A673 (cell line): ENCODE results near the gene YBX2. TPM values are rescaled to one million over a fixed set of nuclear protein-coding genes. Genes with fewer than 3 reads are reported as not detected.

ENCODE experiments used
- BruUV-seq: library from RNA; stranded (reverse); fragments of 400-500 nt; replicated peaks from 2 replicates; lab custom pipeline; 2021; lab: Mats Ljungman, UMichigan
- CTCF ChIA-PET: fragments of 300-600 bp; sonication (Branson Sonifier 250); formaldehyde crosslinking; loops from one replicate; lab custom pipeline; 2022; ENCODE audit warnings: antibody characterized with exemption; lab: Charles Lee
- POLR2A ChIA-PET: fragments of 300-600 bp; sonication (Branson Sonifier 250); formaldehyde crosslinking; loops from one replicate; lab custom pipeline; 2022; ENCODE audit warnings: antibody characterized with exemption; ENCODE audit not compliant: low non-redundant PET; lab: Charles Lee
- DNase-seq: peaks from one replicate; pipeline ENCODE4 v3.0.0-alpha.2; 2015; ENCODE audit warnings: low spot score
- H3K27ac ChIP-seq: fragments of 200-600 bp; sonication (generic); 2 replicates; pipeline ENCODE4 v1.5.1; 2016; ENCODE audit warnings: mixed run types, low read depth, mild to moderate bottlenecking, mixed read lengths, antibody characterized with exemption, low read length; ENCODE audit not compliant: poor library complexity, severe bottlenecking
- H3K27me3 ChIP-seq: fragments of 200-600 bp; sonication (generic); replicated peaks from 2 replicates; pipeline ENCODE4 v1.6.1; 2017; ENCODE audit warnings: mixed run types, low read depth, mild to moderate bottlenecking, mixed read lengths, antibody characterized with exemption, low read length; ENCODE audit not compliant: insufficient read depth, poor library complexity
- H3K36me3 ChIP-seq: fragments of 200-600 bp; sonication (generic); 2 replicates; pipeline ENCODE4 v1.6.1; 2016; ENCODE audit warnings: mixed run types, mild to moderate bottlenecking, mixed read lengths, antibody characterized with exemption, low read length; ENCODE audit not compliant: insufficient read depth, poor library complexity, severe bottlenecking
- H3K4me1 ChIP-seq: fragments of 200-600 bp; sonication (generic); 2 replicates; pipeline ENCODE4 v1.6.1; 2017; ENCODE audit warnings: mixed run types, mild to moderate bottlenecking, mixed read lengths, antibody characterized with exemption, low read length; ENCODE audit not compliant: insufficient read depth, poor library complexity, severe bottlenecking
- H3K4me3 ChIP-seq: fragments of 200-600 bp; sonication (generic); 2 replicates; pipeline ENCODE4 v1.5.1; 2016; ENCODE audit warnings: low read depth, mixed run types, mild to moderate bottlenecking, mixed read lengths, low read length; ENCODE audit not compliant: poor library complexity, severe bottlenecking
- H3K9me3 ChIP-seq: fragments of 200-600 bp; sonication (generic); 2 replicates; pipeline ENCODE4 v1.6.1; 2016; ENCODE audit warnings: mixed run types, low read depth, mild to moderate bottlenecking, mixed read lengths, antibody characterized with exemption, low read length; ENCODE audit not compliant: poor library complexity, severe bottlenecking
- CTCF ChIP-seq: fragments of 300-800, 200-600 bp; sonication (generic); conservative IDR thresholded peaks from 2 replicates; pipeline ENCODE4 v1.5.1; 2017; ENCODE audit warnings: low read depth, mild to moderate bottlenecking, antibody characterized with exemption, low read length, moderate library complexity, mixed read lengths
- EZH2 ChIP-seq: fragments of 200-600 bp; sonication (generic); IDR thresholded peaks from 2 replicates; pipeline ENCODE4 v1.6.1; 2017; ENCODE audit warnings: borderline replicate concordance, low read depth, mild to moderate bottlenecking, mixed read lengths, antibody characterized with exemption, low read length; ENCODE audit not compliant: poor library complexity, severe bottlenecking
- intact Hi-C: fragments of 100-400 bp; cut with micrococcal nuclease; formaldehyde crosslinking; loops from one replicate; pipeline ENCODE4 v1.10.0; 2022; ENCODE audit not compliant: unreplicated experiment
- total RNA-seq: library from RNA; stranded (reverse); gene quantifications from 2 replicates; pipeline ENCODE4 v1.2.3, GENCODE V29; 2021

YBX2 gene
- total RNA-seq, 1 experiment from 2014 or later: 0.77 TPM

DNA sequence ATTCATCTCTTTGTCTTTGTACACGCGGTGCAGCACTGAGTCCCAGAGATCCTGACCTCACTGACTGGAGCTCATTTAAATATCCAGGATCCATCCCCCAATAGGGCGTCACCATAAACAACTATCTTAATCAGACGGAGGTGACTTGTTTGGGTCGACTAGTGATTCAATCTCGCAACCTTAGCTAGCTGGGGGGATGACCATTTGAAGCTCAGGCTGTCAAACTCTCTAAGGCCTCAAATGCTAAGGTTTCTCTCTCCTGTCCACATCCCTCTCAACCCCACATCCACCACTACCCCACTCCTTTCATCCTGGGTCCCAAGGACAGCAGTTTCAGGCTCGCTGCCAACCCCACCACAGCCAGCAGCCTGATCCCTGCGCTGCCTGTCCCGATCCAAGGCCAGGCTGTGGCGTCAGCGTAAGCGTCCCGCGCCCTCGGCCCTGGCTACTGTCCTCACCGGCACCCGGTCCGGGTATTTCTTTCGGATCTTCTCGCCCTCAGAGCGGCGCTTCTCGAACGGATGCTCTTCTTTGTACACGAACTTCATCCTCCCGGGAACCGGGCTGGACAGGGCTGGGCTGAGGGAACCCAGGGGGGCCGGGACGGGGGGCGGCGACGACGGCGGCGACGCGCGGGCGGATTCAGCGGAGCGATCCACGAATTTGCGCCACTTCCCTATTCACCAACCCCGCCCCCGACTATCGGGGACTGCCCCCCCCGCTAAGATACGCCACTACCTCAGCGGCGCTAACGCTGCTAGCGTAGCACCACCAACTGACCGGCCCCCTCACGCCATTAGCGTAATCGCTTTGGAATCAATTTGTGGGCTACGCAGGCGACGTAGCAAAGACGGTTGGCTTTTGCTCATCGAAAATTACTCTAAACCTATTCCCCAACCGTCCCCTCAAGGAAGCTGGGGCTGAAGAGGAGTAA is 52.4 kb downstream of the YBX2 start, which contains the start of gene GABARAP:
TSS of gene GABARAP (minus strand) at position 667 of the 934 bp plus-strand sequence. CDS start at position 548, 119 bp downstream.
- no TSS peak for BruUV-seq
- ChIA-PET POLR2A (interaction anchor here (0.6 to 0.7 kb wide), 3 partner anchors 9 to 445 kb away, joined by 3 to 10 read pairs (median 10); partner anchors contain the start of genes CTDNEP1 and TP53), CTCF (interaction anchor here (0.6 to 1.0 kb wide), 3 partner anchors 21 to 162 kb away, joined by 3 to 5 read pairs (median 4); partner anchors contain the start of gene TMEM256)
- intact Hi-C loops: no loop called here
- peak; percentile 96 for DNase-seq
- Histone ChIP-seq H3K27me3 (no peaks in the 10 kb centered on the region), H3K4me3 (peak within 1 kb of the TSS; percentile 72), H3K36me3 (peaks cover 44% of the 10 kb centered on the region), H3K27ac (peak within 1 kb of the TSS; percentile 84), H3K9me3 (no peaks in the 10 kb centered on the region), H3K4me1 (peaks cover 29% of the 10 kb centered on the region)
- TF ChIP-seq EZH2 (no peak), CTCF (no peak)

DNA sequence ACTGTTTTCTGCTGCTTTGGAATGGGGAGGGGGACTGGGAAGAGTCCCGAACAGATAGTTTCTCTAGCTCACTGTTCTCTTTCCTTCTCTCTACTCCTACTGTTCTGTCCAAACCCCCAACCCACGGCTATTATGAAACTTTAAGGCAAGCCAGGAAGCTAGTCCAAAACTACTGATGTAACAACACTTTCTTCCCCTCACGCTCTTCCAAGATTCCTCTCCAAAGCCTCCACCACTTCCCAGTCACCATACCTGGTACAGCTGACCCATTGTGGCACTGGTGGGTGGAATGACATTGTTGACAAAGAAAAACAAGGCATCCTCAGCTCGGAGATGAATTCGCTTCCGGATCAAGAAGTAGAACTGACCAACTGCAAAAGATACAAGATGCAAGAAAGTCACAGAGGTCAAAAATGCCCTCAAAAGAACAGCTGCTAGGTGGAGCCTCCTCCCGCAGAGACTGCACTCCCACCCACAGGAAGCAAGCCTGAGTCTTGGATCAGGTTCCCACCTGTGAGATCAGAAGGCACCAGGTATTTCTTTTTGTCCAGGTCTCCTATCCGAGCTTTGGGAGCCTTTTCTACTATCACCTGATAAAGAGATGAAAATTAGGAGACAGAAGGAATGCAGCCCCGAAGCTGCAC is 53.2 kb downstream of the YBX2 start:
- POLR2A ChIA-PET: interaction anchor here (0.6 kb wide), 1 partner anchor 21 kb away, joined by 4 read pairs; no protein-coding TSS in a partner anchor
- peaks cover 44% of the 10 kb centered on the region for H3K36me3 ChIP-seq
- H3K4me3 ChIP-seq: peak overlapping the region; percentile 72
- no peaks in the 10 kb centered on the region for H3K27me3 ChIP-seq
- BruUV-seq: no TSS peak
- H3K27ac ChIP-seq: peak overlapping the region; percentile 84
- TF ChIP-seq EZH2: no peak
- no peak for TF ChIP-seq CTCF
- H3K4me1 ChIP-seq: peaks cover 31% of the 10 kb centered on the region
- CTCF ChIA-PET: interaction anchor here (1.0 kb wide), 1 partner anchor 20 kb away, joined by 3 read pairs; no protein-coding TSS in a partner anchor
- no peak for DNase-seq
- intact Hi-C loops: no loop called here
- no peaks in the 10 kb centered on the region for H3K9me3 ChIP-seq

DNA sequence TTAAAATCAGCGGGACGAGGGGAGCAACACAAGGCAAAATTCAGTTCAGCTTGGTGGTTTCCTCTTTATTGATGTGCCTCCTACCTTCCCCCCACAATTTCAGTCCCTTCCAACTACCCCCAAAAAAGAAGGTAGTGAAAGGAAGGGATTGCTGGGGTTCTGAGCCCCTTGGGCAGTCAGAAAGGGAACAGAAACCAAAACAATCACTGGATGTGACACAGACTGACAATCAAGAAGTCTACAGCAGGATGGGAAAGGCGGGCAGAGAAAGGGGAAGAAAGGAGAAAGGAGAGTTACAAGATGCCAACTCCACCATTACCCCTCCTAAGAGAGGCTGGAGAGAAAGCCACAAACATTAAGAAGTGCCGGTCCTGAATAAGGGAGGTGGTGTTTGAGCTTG is 54.1 kb downstream of the YBX2 start:
- no peak for TF ChIP-seq EZH2
- no peak for TF ChIP-seq CTCF
- Histone ChIP-seq H3K4me1 (peaks cover 33% of the 10 kb centered on the region), H3K4me3 (peak overlapping the region; percentile 96), H3K36me3 (peaks cover 45% of the 10 kb centered on the region), H3K27ac (peak overlapping the region; percentile 22), H3K9me3 (no peaks in the 10 kb centered on the region), H3K27me3 (no peaks in the 10 kb centered on the region)
- DNase-seq: no peak
- ChIA-PET POLR2A (interaction anchor here (0.6 kb wide), 1 partner anchor 20 kb away, joined by 4 read pairs; no protein-coding TSS in a partner anchor), CTCF (no interaction called here)
- intact Hi-C loops: no loop called here
- TSS peak; percentile 64 for BruUV-seq
